HFFc6 (cell line): ENCODE data around the gene ZSCAN5C. TPM values are rescaled to one million over a fixed set of nuclear protein-coding genes. Genes with fewer than 3 reads are reported as not detected.

Experiments used
- DNase-seq: peaks from one replicate; pipeline ENCODE4 v3.0.0-alpha.2; 2018
- H3K27ac Mint-ChIP-seq: 2 replicates; pipeline ENCODE4 v1.8.0; 2020; ENCODE audit warnings: mild to moderate bottlenecking, mixed read lengths
- H3K27me3 Mint-ChIP-seq: 2 replicates; pipeline ENCODE4 v1.8.0; 2021; ENCODE audit warnings: mild to moderate bottlenecking, moderate library complexity, mixed read lengths; ENCODE audit not compliant: insufficient read depth
- H3K36me3 Mint-ChIP-seq: 2 replicates; pipeline ENCODE4 v1.8.0; 2021; ENCODE audit warnings: low read depth, mixed read lengths
- H3K4me1 Mint-ChIP-seq: 2 replicates; pipeline ENCODE4 v1.8.0; 2020; ENCODE audit warnings: low read depth, mixed read lengths
- H3K4me3 Mint-ChIP-seq: 2 replicates; pipeline ENCODE4 v1.8.0; 2020; ENCODE audit warnings: mild to moderate bottlenecking, moderate library complexity, mixed read lengths
- H3K9me3 Mint-ChIP-seq: 2 replicates; pipeline ENCODE4 v1.8.0; 2020; ENCODE audit warnings: mild to moderate bottlenecking, mixed read lengths
- CTCF ChIP-seq: fragments of 200-600 bp; sonication (generic); IDR thresholded peaks from 2 replicates; pipeline ENCODE4 v1.5.0; 2021; ENCODE audit warnings: antibody characterized with exemption, mild to moderate bottlenecking
- long read RNA-seq: library from polyadenylated mRNA; unstranded; transcript quantifications from one replicate; pipeline ENCODE4 v2.0.0, GENCODE V29; 2019
- total RNA-seq, 6 experiments: library from RNA; stranded (reverse); fragmentation: NEBNext Ultra II Directional; extraction: Animal tissue kit (Norgen Biotek cat#: 25700); gene quantifications; 2 replicates in 1 of 6; 3 replicates in 5 of 6; pipeline ENCODE4 v1.2.3, GENCODE V29; 2021

Gene ZSCAN5C
- total RNA-seq: not detected
- long read RNA-seq: 0 reads

GRCh38 chr19:56201973-56202372 is at the start of gene ZSCAN5C:
Gene ZSCAN5C, plus strand, starts transcription at chr19:56202273. Its CDS starts 3,641 bp downstream, at chr19:56205914.
- TF ChIP-seq CTCF: no peak
- Mint-ChIP-seq H3K27ac (no peak within 1 kb of the TSS), H3K4me3 (no peak within 1 kb of the TSS), H3K36me3 (no peaks in the 10 kb centered on the region), H3K27me3 (peaks cover under 1% of the 10 kb centered on the region; the same call in 1 of the 2 replicates), H3K4me1 (no peaks in the 10 kb centered on the region), H3K9me3 (peaks cover 14% of the 10 kb centered on the region; the same call in 1 of the 2 replicates)
- DNase-seq: no peak

GRCh38 chr19:56152644-56153043 is 49.4 kb upstream of the ZSCAN5C start:
- Mint-ChIP-seq H3K4me3 (no peak overlapping the region), H3K36me3 (peaks cover 33% of the 10 kb centered on the region), H3K9me3 (no peaks in the 10 kb centered on the region), H3K27me3 (peaks cover 2% of the 10 kb centered on the region), H3K4me1 (no peaks in the 10 kb centered on the region), H3K27ac (no peak overlapping the region)
- no peak for TF ChIP-seq CTCF
- DNase-seq: no peak

GRCh38 chr19:56153507-56153906 is 48.6 kb upstream of the ZSCAN5C start:
- H3K36me3 Mint-ChIP-seq: peaks cover 31% of the 10 kb centered on the region
- DNase-seq: no peak
- peaks cover 2% of the 10 kb centered on the region for H3K27me3 Mint-ChIP-seq
- H3K4me1 Mint-ChIP-seq: no peaks in the 10 kb centered on the region
- no peak overlapping the region for H3K27ac Mint-ChIP-seq
- no peak for TF ChIP-seq CTCF
- H3K4me3 Mint-ChIP-seq: no peak overlapping the region
- H3K9me3 Mint-ChIP-seq: no peaks in the 10 kb centered on the region

- Mint-ChIP-seq H3K36me3 (peaks cover 30% of the 10 kb centered on the region), H3K27me3 (peaks cover 5% of the 10 kb centered on the region), H3K27ac (no peak overlapping the region), H3K4me3 (no peak overlapping the region), H3K4me1 (no peaks in the 10 kb centered on the region), H3K9me3 (no peaks in the 10 kb centered on the region; the same call in 1 of the 2 replicates)
- TF ChIP-seq CTCF: peak; percentile 64
- no peak for DNase-seq
These were observed 46.9 kb upstream of the ZSCAN5C start for GRCh38 chr19:56155124-56155687.

- peaks cover 28% of the 10 kb centered on the region for H3K36me3 Mint-ChIP-seq
- no peak for DNase-seq
- peaks cover 3% of the 10 kb centered on the region for H3K27me3 Mint-ChIP-seq
- H3K4me1 Mint-ChIP-seq: no peaks in the 10 kb centered on the region
- no peak overlapping the region for H3K27ac Mint-ChIP-seq
- H3K9me3 Mint-ChIP-seq: no peaks in the 10 kb centered on the region; the same call in 1 of the 2 replicates
- no peak overlapping the region for H3K4me3 Mint-ChIP-seq
- TF ChIP-seq CTCF: no peak
These were observed 45.3 kb upstream of the ZSCAN5C start for GRCh38 chr19:56156768-56157167.
